ENCODE data around the gene STIMATE.

GRCh38 chr3:52931889-52932288, 34.5 kb upstream of the STIMATE start:
- TF ChIP-seq CTCF (IDR thresholded peaks at IDR 0.05), result no peak
- TF ChIP-seq POLR2A (IDR thresholded peaks at IDR 0.05), result no peak
